B cell (primary cell): ENCODE results near the gene B4GALNT1. TPM values are rescaled to one million over a fixed set of nuclear protein-coding genes. Genes with fewer than 3 reads are reported as not detected.

Source experiments
- ATAC-seq: fragments of 200-7000 bp; cut with Tn5 transposase; one replicate; pipeline ENCODE4 v1.10.0; 2021; ENCODE audit warnings: low read depth, mild to moderate bottlenecking, moderate number of reproducible peaks, moderate library complexity
- CTCF ChIA-PET: fragments of 350-600 bp; sonication (Branson Sonifier 250); formaldehyde crosslinking; loops from one replicate; lab custom pipeline; 2021; ENCODE audit warnings: antibody characterized with exemption, inconsistent platforms; lab: Charles Lee
- POLR2A ChIA-PET: fragments of 350-600 bp; sonication (Branson Sonifier 250); formaldehyde crosslinking; loops from one replicate; lab custom pipeline; 2021; ENCODE audit warnings: antibody characterized with exemption; lab: Charles Lee
- DNase-seq: peaks from one replicate; pipeline ENCODE4 v3.0.0; 2013
- H2AFZ ChIP-seq: 2 replicates; pipeline ENCODE4 v1.6.1; 2012; ENCODE audit warnings: mild to moderate bottlenecking, low read depth, low read length; ENCODE audit not compliant: insufficient read depth, poor library complexity, severe bottlenecking
- H3K27ac ChIP-seq, 2 donors: 1 replicate in 1 of 2; 2 replicates in 1 of 2; pipeline ENCODE4 v1.5.1; 2012 to 2013; ENCODE audit warnings: low read length in 2 of 2, mild to moderate bottlenecking in 2 of 2, moderate library complexity in 1 of 2
- H3K27me3 ChIP-seq, 4 experiments: fragments of 200-600 bp in 1 of 4; sonication (generic) in 1 of 4; replicated peaks in 1 of 4; 1 replicate in 2 of 4; 2 replicates in 2 of 4; pipeline versions ENCODE4 v1.6.1 to v1.7.0; 2013 to 2016; ENCODE audit warnings: low read length in 3 of 4, mild to moderate bottlenecking in 2 of 4, mixed read lengths in 1 of 4, moderate library complexity in 1 of 4; ENCODE audit not compliant: insufficient read depth in 4 of 4, control insufficient read depth in 3 of 4; ENCODE audit errors: control extremely low read depth in 1 of 4
- H3K36me3 ChIP-seq, 2 experiments: replicated peaks in 1 of 2; 1 replicate in 1 of 2; 2 replicates in 1 of 2; pipeline versions ENCODE4 v1.6.1 to v1.7.1; 2013; ENCODE audit warnings: low read length in 1 of 2; ENCODE audit not compliant: insufficient read depth in 2 of 2, control insufficient read depth in 1 of 2; ENCODE audit errors: control extremely low read depth in 1 of 2, extremely low read depth in 1 of 2
- H3K4me1 ChIP-seq, 2 donors: fragments of 200-600 bp in 1 of 2; sonication (generic) in 1 of 2; 1 replicate in 1 of 2; 2 replicates in 1 of 2; pipeline versions ENCODE4 v1.5.1 to v1.6.1; 2013 to 2017; ENCODE audit warnings: low read length in 2 of 2; ENCODE audit not compliant: control insufficient read depth in 2 of 2, insufficient read depth in 2 of 2
- H3K4me2 ChIP-seq: replicated peaks from 2 replicates; pipeline ENCODE3; 2012; ENCODE audit warnings: mild to moderate bottlenecking, low read depth, low read length; ENCODE audit not compliant: poor library complexity, severe bottlenecking
- H3K4me3 ChIP-seq, 5 experiments: fragments of 200-600 bp in 1 of 5; sonication (generic) in 1 of 5; 1 replicate in 3 of 5; 2 replicates in 2 of 5; pipeline versions ENCODE4 v1.5.1 to v1.7.0; 2011 to 2016; ENCODE audit warnings: low read length in 4 of 5, mild to moderate bottlenecking in 4 of 5, low read depth in 2 of 5, control low read depth in 1 of 5, moderate library complexity in 1 of 5; ENCODE audit not compliant: insufficient read depth in 1 of 5; ENCODE audit errors: control extremely low read depth in 1 of 5, extremely low read depth in 1 of 5
- H3K79me2 ChIP-seq: fragments of 200-600 bp; sonication (generic); one replicate; pipeline ENCODE4 v1.6.0; 2016; ENCODE audit warnings: low read length; ENCODE audit not compliant: control insufficient read depth, insufficient read depth
- H3K9ac ChIP-seq: fragments of 200-600 bp; sonication (generic); 2 replicates; pipeline ENCODE4 v1.6.1; 2017; ENCODE audit warnings: mild to moderate bottlenecking, low read length, moderate library complexity
- H3K9me3 ChIP-seq, 3 donors: one replicate each; pipeline versions ENCODE4 v1.6.1 to v1.7.1; 2013; ENCODE audit warnings: low read length in 2 of 3; ENCODE audit not compliant: control insufficient read depth in 2 of 3, insufficient read depth in 1 of 3; ENCODE audit errors: control extremely low read depth in 1 of 3
- H4K20me1 ChIP-seq: 2 replicates; pipeline ENCODE4 v1.6.0; 2012; ENCODE audit warnings: mild to moderate bottlenecking, low read length; ENCODE audit not compliant: insufficient read depth, control insufficient read depth, poor library complexity, severe bottlenecking
- H3K27ac Mint-ChIP-seq: one replicate; pipeline ENCODE4 v1.8.0; 2021; ENCODE audit warnings: mixed read lengths
- H3K27me3 Mint-ChIP-seq: one replicate; pipeline ENCODE4 v1.8.0; 2021; ENCODE audit warnings: mixed read lengths
- H3K4me1 Mint-ChIP-seq: one replicate; pipeline ENCODE4 v1.8.0; 2021; ENCODE audit warnings: mixed read lengths
- H3K4me3 Mint-ChIP-seq: one replicate; pipeline ENCODE4 v1.8.0; 2021; ENCODE audit warnings: mixed read lengths
- H3K9me3 Mint-ChIP-seq: one replicate; pipeline ENCODE4 v1.8.0; 2022; ENCODE audit warnings: mixed read lengths; ENCODE audit not compliant: insufficient read depth
- EZH2 ChIP-seq: IDR thresholded peaks from 2 replicates; pipeline ENCODE4 v1.6.1; 2012; ENCODE audit warnings: borderline replicate concordance, low read depth, mild to moderate bottlenecking, moderate library complexity, low read length; ENCODE audit not compliant: insufficient read depth, poor library complexity, severe bottlenecking
- WGBS: methylation state at CpG from one replicate; pipeline ENCODE4 v1.1.5; 2013; ENCODE audit warnings: missing lambda C conversion rate; ENCODE audit not compliant: insufficient coverage; 5-methylcytosine and 5-hydroxymethylcytosine counted together
- intact Hi-C: fragments of 100-400 bp; cut with micrococcal nuclease; formaldehyde crosslinking; loops from one replicate; pipeline ENCODE4 v1.10.0; 2022
- polyA minus RNA-seq: library from RNA; depleted of rRNA, polyadenylated mRNA; stranded (reverse); fragments of >200 nt; gene quantifications from 2 replicates; pipeline ENCODE4 v1.2.3, GENCODE V29; 2012
- polyA plus RNA-seq: library from polyadenylated mRNA; depleted of rRNA; stranded (reverse); fragments of >200 nt; gene quantifications from 2 replicates; pipeline ENCODE4 v1.2.3, GENCODE V29; 2012
- total RNA-seq, 2 donors: library from RNA; stranded (reverse); fragments of 120-200 nt in 1 of 2; gene quantifications; 1 replicate in 1 of 2; 2 replicates in 1 of 2; pipeline versions ENCODE4 v1.2.3 to v1.2.4, GENCODE V29; 2013 to 2022
- TF ChIP-seq, protein P1 (sequence below): fragments of 200-600 bp; IDR thresholded peaks from one replicate; pipeline ENCODE4 v1.8.0; 2022; ENCODE audit warnings: antibody characterized with exemption, mild to moderate bottlenecking

The B4GALNT1 gene
- total RNA-seq (0.22 TPM in 1 of 2 replicates, not detected in the other), polyA plus RNA-seq (0.04 and 0.12 TPM in 2 replicates), polyA minus RNA-seq (0.07 and 0.09 TPM in 2 replicates)
- 0.02 TPM for total RNA-seq (2013)

DNA sequence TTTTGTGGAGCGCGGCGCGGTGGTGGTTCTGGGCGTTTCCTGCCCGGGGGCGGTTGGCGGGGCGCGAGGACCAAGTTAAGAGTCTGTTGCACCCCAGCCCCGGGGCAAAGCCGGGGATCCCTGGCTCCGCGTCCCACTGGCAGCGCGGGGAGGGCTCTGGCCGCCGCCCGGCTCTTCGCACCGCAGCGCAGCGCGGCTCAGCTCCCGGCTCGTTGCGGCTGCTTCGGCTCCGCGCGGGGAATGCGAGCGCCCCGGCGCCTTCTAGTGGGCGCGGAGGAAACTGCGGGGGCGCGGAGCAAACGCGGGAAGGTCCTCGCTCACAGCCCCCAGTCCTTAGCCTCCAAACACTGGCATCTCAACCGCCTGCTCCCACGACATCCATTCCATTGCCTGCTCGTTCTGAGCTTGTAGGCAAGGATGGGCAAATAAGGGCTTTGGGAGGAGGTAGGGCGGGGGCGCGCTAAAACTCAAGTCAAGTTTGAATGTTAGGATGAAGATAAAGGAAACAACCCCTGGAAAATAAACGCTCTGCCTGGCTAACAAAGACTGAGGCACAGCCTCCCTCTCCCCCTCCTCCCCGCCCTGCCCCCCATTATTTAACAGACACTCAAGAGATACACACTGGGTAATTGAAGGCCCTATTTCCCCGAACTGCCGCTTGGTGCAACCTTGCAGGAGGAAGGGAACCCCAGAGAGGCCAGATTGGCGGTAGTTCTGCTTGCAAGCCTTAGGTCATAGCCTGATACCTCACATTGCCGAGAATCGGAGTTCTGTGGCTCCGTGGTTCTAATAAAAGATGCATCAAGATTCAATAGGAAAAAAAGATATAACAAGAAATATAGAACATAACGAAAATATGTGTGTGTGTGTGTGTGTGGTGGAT, at the start of gene B4GALNT1:
TSS of gene B4GALNT1 (minus strand) at position 244 of the 883 bp plus-strand sequence. CDS start 1,069 bp downstream, outside the sequence.
- Mint-ChIP-seq H3K4me3 (peak within 1 kb of the TSS; percentile 77), H3K9me3 (no peaks in the 10 kb centered on the region), H3K4me1 (peaks cover 15% of the 10 kb centered on the region), H3K27ac (no peak within 1 kb of the TSS), H3K27me3 (peaks cover 49% of the 10 kb centered on the region)
- H3K9ac ChIP-seq = peak within 1 kb of the TSS; percentile 75
- WGBS = under 1% methylated on average over 47 of the region's 58 CpGs
- peak; percentile 97 for ATAC-seq
- H4K20me1 ChIP-seq = no peaks in the 10 kb centered on the region
- peak within 1 kb of the TSS in 4 of 5 experiments; percentile 40 to 75 (median 56) for H3K4me3 ChIP-seq
- no peaks in the 10 kb centered on the region for H3K79me2 ChIP-seq
- no peaks in the 10 kb centered on the region for H3K36me3 ChIP-seq
- ChIA-PET CTCF (interaction anchor here (0.7 to 2.3 kb wide), 15 partner anchors 8 to 174 kb away, joined by 3 to 20 read pairs (median 4); partner anchors contain the start of genes DDIT3, OS9 and PIP4K2C), POLR2A (interaction anchor here (0.6 kb wide), 1 partner anchor 1125 kb away, joined by 6 read pairs; no protein-coding TSS in a partner anchor)
- no peak for TF ChIP-seq EZH2
- TF ChIP-seq, protein P1, sequence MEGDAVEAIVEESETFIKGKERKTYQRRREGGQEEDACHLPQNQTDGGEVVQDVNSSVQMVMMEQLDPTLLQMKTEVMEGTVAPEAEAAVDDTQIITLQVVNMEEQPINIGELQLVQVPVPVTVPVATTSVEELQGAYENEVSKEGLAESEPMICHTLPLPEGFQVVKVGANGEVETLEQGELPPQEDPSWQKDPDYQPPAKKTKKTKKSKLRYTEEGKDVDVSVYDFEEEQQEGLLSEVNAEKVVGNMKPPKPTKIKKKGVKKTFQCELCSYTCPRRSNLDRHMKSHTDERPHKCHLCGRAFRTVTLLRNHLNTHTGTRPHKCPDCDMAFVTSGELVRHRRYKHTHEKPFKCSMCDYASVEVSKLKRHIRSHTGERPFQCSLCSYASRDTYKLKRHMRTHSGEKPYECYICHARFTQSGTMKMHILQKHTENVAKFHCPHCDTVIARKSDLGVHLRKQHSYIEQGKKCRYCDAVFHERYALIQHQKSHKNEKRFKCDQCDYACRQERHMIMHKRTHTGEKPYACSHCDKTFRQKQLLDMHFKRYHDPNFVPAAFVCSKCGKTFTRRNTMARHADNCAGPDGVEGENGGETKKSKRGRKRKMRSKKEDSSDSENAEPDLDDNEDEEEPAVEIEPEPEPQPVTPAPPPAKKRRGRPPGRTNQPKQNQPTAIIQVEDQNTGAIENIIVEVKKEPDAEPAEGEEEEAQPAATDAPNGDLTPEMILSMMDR = peak; percentile 98
- H3K27ac ChIP-seq = no peak within 1 kb of the TSS
- H3K4me2 ChIP-seq = peak within 1 kb of the TSS; percentile 99
- peaks cover 0 to 4% (median 0%) of the 10 kb centered on the region in 3 donors for H3K9me3 ChIP-seq
- peak; percentile 82 for DNase-seq
- H2AFZ ChIP-seq = peak within 1 kb of the TSS; percentile 80
- peaks cover 17 to 21% of the 10 kb centered on the region in 2 donors for H3K4me1 ChIP-seq
- intact Hi-C loops = loop anchor here (1.0 to 5.0 kb wide), 4 partner anchors 18 to 109 kb away; partner anchors contain the start of gene OS9
- peaks cover 0 to 65% (median 40%) of the 10 kb centered on the region in 4 experiments for H3K27me3 ChIP-seq
